ENCODE measurements around the gene ZNF407. TPM values are rescaled to one million over a fixed set of nuclear protein-coding genes. Genes with fewer than 3 reads are reported as not detected.

The ZNF407 gene
- total RNA-seq, 2 experiments from 2014 or later, result 23.2 to 24.7 TPM

- no peak overlapping the region for H3K27ac Mint-ChIP-seq
- Histone ChIP-seq H3K27me3 (ENCODE audit: control insufficient read depth in 1 of 2, insufficient read depth in 2 of 2, low read length in 2 of 2) (no peaks in the 10 kb centered on the region), H3K4me1 (ENCODE audit: insufficient read depth, low read length) (no peaks in the 10 kb centered on the region), H3K9me3 (ENCODE audit: control insufficient read depth in 1 of 2, insufficient read depth in 1 of 2, low read length in 2 of 2) (no peaks in the 10 kb centered on the region), H3K4me3 (ENCODE audit: low read length) (no peak overlapping the region), H3K36me3 (ENCODE audit: insufficient read depth, low read length) (peaks cover 5% of the 10 kb centered on the region), H3K27ac (ENCODE audit: low read depth in 1 of 2, low read length in 2 of 2) (no peak overlapping the region)
- H3K27me3 Mint-ChIP-seq, result no peaks in the 10 kb centered on the region
- no peak overlapping the region for H3K4me3 Mint-ChIP-seq
- TF ChIP-seq, protein P1, sequence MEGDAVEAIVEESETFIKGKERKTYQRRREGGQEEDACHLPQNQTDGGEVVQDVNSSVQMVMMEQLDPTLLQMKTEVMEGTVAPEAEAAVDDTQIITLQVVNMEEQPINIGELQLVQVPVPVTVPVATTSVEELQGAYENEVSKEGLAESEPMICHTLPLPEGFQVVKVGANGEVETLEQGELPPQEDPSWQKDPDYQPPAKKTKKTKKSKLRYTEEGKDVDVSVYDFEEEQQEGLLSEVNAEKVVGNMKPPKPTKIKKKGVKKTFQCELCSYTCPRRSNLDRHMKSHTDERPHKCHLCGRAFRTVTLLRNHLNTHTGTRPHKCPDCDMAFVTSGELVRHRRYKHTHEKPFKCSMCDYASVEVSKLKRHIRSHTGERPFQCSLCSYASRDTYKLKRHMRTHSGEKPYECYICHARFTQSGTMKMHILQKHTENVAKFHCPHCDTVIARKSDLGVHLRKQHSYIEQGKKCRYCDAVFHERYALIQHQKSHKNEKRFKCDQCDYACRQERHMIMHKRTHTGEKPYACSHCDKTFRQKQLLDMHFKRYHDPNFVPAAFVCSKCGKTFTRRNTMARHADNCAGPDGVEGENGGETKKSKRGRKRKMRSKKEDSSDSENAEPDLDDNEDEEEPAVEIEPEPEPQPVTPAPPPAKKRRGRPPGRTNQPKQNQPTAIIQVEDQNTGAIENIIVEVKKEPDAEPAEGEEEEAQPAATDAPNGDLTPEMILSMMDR (IDR thresholded peaks at IDR 0.05), result no peak
- intact Hi-C loops (cut with DNase I, micrococcal nuclease), result no loop called here
- H3K9me3 Mint-ChIP-seq, result no peaks in the 10 kb centered on the region
- H3K36me3 Mint-ChIP-seq (ENCODE audit: low read depth), result peaks cover 14% of the 10 kb centered on the region
- H3K4me1 Mint-ChIP-seq (ENCODE audit: low read depth), result no peaks in the 10 kb centered on the region
- CTCF ChIA-PET, result no interaction called here
- ATAC-seq (ENCODE audit: poor library complexity) (no peak), DNase-seq (no peak)
- POLR2A ChIA-PET, result no interaction called here
These were observed 276.7 kb downstream of the ZNF407 start for GRCh38 chr18:74874351-74874750.

GRCh38 chr18:74876630-74877243 lies 279.1 kb downstream of the ZNF407 start:
- Histone ChIP-seq H3K27ac (ENCODE audit: low read depth in 1 of 2, low read length in 2 of 2) (no peak overlapping the region), H3K4me3 (ENCODE audit: low read length) (no peak overlapping the region), H3K4me1 (ENCODE audit: insufficient read depth, low read length) (no peaks in the 10 kb centered on the region), H3K9me3 (ENCODE audit: control insufficient read depth in 1 of 2, insufficient read depth in 1 of 2, low read length in 2 of 2) (no peaks in the 10 kb centered on the region), H3K27me3 (ENCODE audit: control insufficient read depth in 1 of 2, insufficient read depth in 2 of 2, low read length in 2 of 2) (no peaks in the 10 kb centered on the region), H3K36me3 (ENCODE audit: insufficient read depth, low read length) (peaks cover 18% of the 10 kb centered on the region)
- intact Hi-C loops (cut with DNase I, micrococcal nuclease), result no loop called here
- H3K27me3 Mint-ChIP-seq, result no peaks in the 10 kb centered on the region
- ATAC-seq (ENCODE audit: poor library complexity), result no peak
- H3K36me3 Mint-ChIP-seq (ENCODE audit: low read depth), result peaks cover 35% of the 10 kb centered on the region
- ChIA-PET POLR2A (no interaction called here), CTCF (no interaction called here)
- DNase-seq, result no peak
- no peaks in the 10 kb centered on the region for H3K9me3 Mint-ChIP-seq
- H3K4me3 Mint-ChIP-seq, result no peak overlapping the region
- TF ChIP-seq, protein P1 (IDR thresholded peaks at IDR 0.05), result no peak
- no peaks in the 10 kb centered on the region for H3K4me1 Mint-ChIP-seq (ENCODE audit: low read depth)
- H3K27ac Mint-ChIP-seq, result no peak overlapping the region

- no peaks in the 10 kb centered on the region for H3K9me3 Mint-ChIP-seq
- Histone ChIP-seq H3K36me3 (ENCODE audit: insufficient read depth, low read length) (peaks cover 20% of the 10 kb centered on the region), H3K27me3 (ENCODE audit: control insufficient read depth in 1 of 2, insufficient read depth in 2 of 2, low read length in 2 of 2) (no peaks in the 10 kb centered on the region), H3K27ac (ENCODE audit: low read depth in 1 of 2, low read length in 2 of 2) (no peak overlapping the region), H3K4me3 (ENCODE audit: low read length) (no peak overlapping the region), H3K9me3 (ENCODE audit: control insufficient read depth in 1 of 2, insufficient read depth in 1 of 2, low read length in 2 of 2) (no peaks in the 10 kb centered on the region), H3K4me1 (ENCODE audit: insufficient read depth, low read length) (no peaks in the 10 kb centered on the region)
- no peaks in the 10 kb centered on the region for H3K4me1 Mint-ChIP-seq (ENCODE audit: low read depth)
- H3K36me3 Mint-ChIP-seq (ENCODE audit: low read depth), result peaks cover 50% of the 10 kb centered on the region
- H3K4me3 Mint-ChIP-seq, result no peak overlapping the region
- CTCF ChIA-PET, result no interaction called here
- intact Hi-C loops (cut with DNase I, micrococcal nuclease), result no loop called here
- no peak for ATAC-seq (ENCODE audit: poor library complexity)
- DNase-seq, result no peak
- no peak overlapping the region for H3K27ac Mint-ChIP-seq
- TF ChIP-seq, protein P1 (IDR thresholded peaks at IDR 0.05), result no peak
- POLR2A ChIA-PET, result no interaction called here
- H3K27me3 Mint-ChIP-seq, result no peaks in the 10 kb centered on the region
These were observed 280.6 kb downstream of the ZNF407 start for GRCh38 chr18:74878267-74878666.
